HCT116 (cell line): ENCODE results near the gene CNPY2. TPM values are rescaled to one million over a fixed set of nuclear protein-coding genes. Genes with fewer than 3 reads are reported as not detected.

ENCODE experiments used
- ATAC-seq: fragments of 200-7000 bp; cut with Tn5 transposase; 2 replicates; pipeline ENCODE4 v1.9.1; 2020; ENCODE audit warnings: mild to moderate bottlenecking, moderate library complexity
- BruUV-seq: library from RNA; stranded (reverse); fragments of 400-500 nt; replicated peaks from 2 replicates; lab custom pipeline; 2021; lab: Mats Ljungman, UMichigan
- CTCF ChIA-PET: fragments of 300-600 bp; sonication (Branson Sonifier 250); formaldehyde crosslinking; loops from one replicate; lab custom pipeline; 2021; ENCODE audit warnings: antibody characterized with exemption; lab: Charles Lee
- POLR2A ChIA-PET: fragments of 300-600, 350-600 bp; sonication (Branson Sonifier 250); formaldehyde crosslinking; loops from one replicate; lab custom pipeline; 2021; ENCODE audit warnings: antibody characterized with exemption; lab: Charles Lee
- RAD21 ChIA-PET, 2 experiments: fragments of 300-600 bp; sonication (Branson Sonifier 250); formaldehyde crosslinking; loops; one replicate each; lab custom pipeline; 2023; ENCODE audit warnings: low total read pairs in 2 of 2; ENCODE audit not compliant: uncharacterized antibody in 2 of 2, unreplicated experiment in 2 of 2, low non-redundant PET in 1 of 2; lab: Charles Lee
- DNase-seq: peaks from one replicate; pipeline ENCODE4 v3.0.0-alpha.2; 2010; ENCODE audit warnings: low read depth, low spot score
- H2AFZ ChIP-seq: fragments of 200-600 bp; shearing (Covaris generic), sonication (generic); 2 replicates; pipeline ENCODE4 v1.6.1; 2017; ENCODE audit warnings: low read depth, mixed run types, mixed read lengths, antibody characterized with exemption, low read length; ENCODE audit not compliant: poor library complexity, severe bottlenecking
- H3K27ac ChIP-seq: 2 replicates; pipeline ENCODE4 v1.5.1; 2012; ENCODE audit warnings: low read depth, low read length
- H3K27me3 ChIP-seq: fragments of 200-600 bp; sonication (generic); 2 replicates; pipeline ENCODE4 v1.6.1; 2016; ENCODE audit warnings: mixed run types, low read length, mixed read lengths; ENCODE audit not compliant: insufficient read depth
- H3K36me3 ChIP-seq, 2 experiments: fragments of 200-500 bp in 1 of 2; fragments of 200-600 bp in 1 of 2; sonication (Bioruptor generic) in 1 of 2; sonication (generic) in 1 of 2; 2 replicates each; pipeline versions ENCODE4 v1.5.1 to v1.6.1; 2014 to 2016; ENCODE audit warnings: low read length in 2 of 2, inconsistent platforms in 1 of 2, mixed read lengths in 1 of 2, mixed run types in 1 of 2; ENCODE audit not compliant: insufficient read depth in 2 of 2, control insufficient read depth in 1 of 2
- H3K4me1 ChIP-seq, 2 experiments: fragments of 200-600 bp in 1 of 2; sonication (generic) in 1 of 2; 2 replicates each; pipeline versions ENCODE4 v1.5.1 to v1.6.1; 2012 to 2017; ENCODE audit warnings: low read length in 2 of 2, inconsistent platforms in 1 of 2, mild to moderate bottlenecking in 1 of 2, mixed read lengths in 1 of 2, mixed run types in 1 of 2, moderate library complexity in 1 of 2; ENCODE audit not compliant: insufficient read depth in 2 of 2, control insufficient read depth in 1 of 2
- H3K4me2 ChIP-seq: fragments of 200-600 bp; sonication (generic); 2 replicates; pipeline ENCODE4 v1.6.1; 2017; ENCODE audit warnings: mixed run types, low read length, mixed read lengths
- H3K4me3 ChIP-seq, 2 experiments: fragments of 200-600 bp in 1 of 2; sonication (generic) in 1 of 2; replicated peaks in 1 of 2; 2 replicates each; pipeline ENCODE4 v1.5.1; 2011 to 2016; ENCODE audit warnings: low read length in 2 of 2, control low read depth in 1 of 2, low read depth in 1 of 2, mild to moderate bottlenecking in 1 of 2, mixed read lengths in 1 of 2, mixed run types in 1 of 2
- H3K79me2 ChIP-seq: fragments of 200-600 bp; sonication (generic); 2 replicates; pipeline ENCODE4 v1.6.1; 2017; ENCODE audit warnings: mild to moderate bottlenecking, mixed run types, low read length, moderate library complexity, mixed read lengths; ENCODE audit not compliant: insufficient read depth
- H3K9ac ChIP-seq: fragments of 200-600 bp; sonication (generic); 2 replicates; pipeline ENCODE4 v1.6.1; 2016; ENCODE audit warnings: low read length, mixed read lengths
- H3K9me2 ChIP-seq: fragments of 200-600 bp; sonication (generic), shearing (Covaris generic); 2 replicates; pipeline ENCODE4 v1.6.1; 2017; ENCODE audit warnings: mixed run types, mild to moderate bottlenecking, moderate library complexity; ENCODE audit not compliant: insufficient read depth
- H3K9me3 ChIP-seq, 2 experiments: fragments of 200-500 bp in 1 of 2; fragments of 200-600 bp in 1 of 2; sonication (Bioruptor generic) in 1 of 2; sonication (generic) in 1 of 2; 2 replicates each; pipeline ENCODE4 v1.6.1; 2014 to 2017; ENCODE audit warnings: low read length in 2 of 2, mixed read lengths in 2 of 2, inconsistent platforms in 1 of 2, low read depth in 1 of 2, mild to moderate bottlenecking in 1 of 2, mixed run types in 1 of 2, moderate library complexity in 1 of 2; ENCODE audit not compliant: control insufficient read depth in 1 of 2, insufficient read depth in 1 of 2
- H4K20me1 ChIP-seq: fragments of 200-600 bp; sonication (generic), shearing (Covaris generic); 2 replicates; pipeline ENCODE4 v1.6.1; 2017; ENCODE audit warnings: mixed run types, mild to moderate bottlenecking, moderate library complexity; ENCODE audit not compliant: insufficient read depth
- ATF3 ChIP-seq: IDR thresholded peaks from 2 replicates; pipeline ENCODE4 v1.6.1; 2012
- CBX3 ChIP-seq: IDR thresholded peaks from 2 replicates; pipeline ENCODE4 v1.6.1; 2012; ENCODE audit warnings: low read depth
- CEBPB ChIP-seq: IDR thresholded peaks from 2 replicates; pipeline ENCODE4 v1.6.1; 2012; ENCODE audit warnings: low read depth
- EGR1 ChIP-seq: IDR thresholded peaks from 2 replicates; pipeline ENCODE4 v1.6.1; 2012; ENCODE audit warnings: low read depth
- ELF1 ChIP-seq: IDR thresholded peaks from 2 replicates; pipeline ENCODE4 v1.6.1; 2012; ENCODE audit warnings: low read depth, borderline replicate concordance
- EZH2 ChIP-seq: fragments of 200-600 bp; sonication (generic); IDR thresholded peaks from 2 replicates; pipeline ENCODE4 v1.6.1; 2017; ENCODE audit warnings: antibody characterized with exemption, mixed run types
- EZH2phosphoT487 ChIP-seq: fragments of 200-600 bp; IDR thresholded peaks from 2 replicates; pipeline ENCODE4 v1.6.1; 2018; ENCODE audit warnings: antibody characterized with exemption, borderline replicate concordance
- FOSL1 ChIP-seq: IDR thresholded peaks from 2 replicates; pipeline ENCODE4 v1.6.1; 2012; ENCODE audit warnings: low read depth
- JUND ChIP-seq: IDR thresholded peaks from 2 replicates; pipeline ENCODE4 v1.6.1; 2012
- MAX ChIP-seq: IDR thresholded peaks from 2 replicates; pipeline ENCODE4 v1.6.1; 2012
- POLR2AphosphoS5 ChIP-seq: IDR thresholded peaks from 2 replicates; pipeline ENCODE4 v1.6.1; 2011; ENCODE audit warnings: mild to moderate bottlenecking, low read depth, low read length, moderate library complexity
- RAD21 ChIP-seq: IDR thresholded peaks from 2 replicates; pipeline ENCODE4 v1.6.1; 2012; ENCODE audit warnings: low read depth, mild to moderate bottlenecking
- SIN3A ChIP-seq: IDR thresholded peaks from 2 replicates; pipeline ENCODE4 v1.6.1; 2012; ENCODE audit warnings: low read depth
- SP1 ChIP-seq: IDR thresholded peaks from 2 replicates; pipeline ENCODE4 v1.6.1; 2012; ENCODE audit warnings: low read depth
- SRF ChIP-seq: IDR thresholded peaks from 2 replicates; pipeline ENCODE4 v1.6.1; 2012; ENCODE audit warnings: low read depth
- TCF7L2 ChIP-seq: IDR thresholded peaks from 2 replicates; pipeline ENCODE4 v1.7.0; 2011; ENCODE audit warnings: borderline replicate concordance, inconsistent platforms; ENCODE audit not compliant: insufficient read depth, insufficient read length; ENCODE audit errors: extremely low read depth
- YY1 ChIP-seq: IDR thresholded peaks from 2 replicates; pipeline ENCODE4 v1.6.1; 2011; ENCODE audit warnings: low read length, low read depth, moderate library complexity, mild to moderate bottlenecking; ENCODE audit not compliant: insufficient replicate concordance; ENCODE audit errors: extremely low read depth
- ZBTB33 ChIP-seq: IDR thresholded peaks from 2 replicates; pipeline ENCODE4 v1.6.1; 2011; ENCODE audit warnings: mild to moderate bottlenecking, low read length, moderate library complexity; ENCODE audit not compliant: insufficient replicate concordance; ENCODE audit errors: extremely low read depth
- ZNF274 ChIP-seq: fragments of 200-500 bp; sonication (Bioruptor generic); IDR thresholded peaks from 2 replicates; pipeline ENCODE4 v1.6.1; 2014; ENCODE audit warnings: mild to moderate bottlenecking, low read depth, low read length, inconsistent platforms
- intact Hi-C: fragments of 100-400 bp; cut with micrococcal nuclease; formaldehyde crosslinking; loops from 2 replicates; pipeline ENCODE4 v1.10.0; 2022
- total RNA-seq: library from RNA; stranded (reverse); gene quantifications from one replicate; pipeline ENCODE4 v1.2.1, GENCODE V29; 2021; ENCODE audit not compliant: unreplicated experiment
- TF ChIP-seq, protein P1 (sequence below): IDR thresholded peaks from 2 replicates; pipeline ENCODE4 v1.6.1; 2012; ENCODE audit warnings: low read depth

Gene CNPY2
- total RNA-seq, 1 experiment from 2014 or later, result 109 TPM

- BruUV-seq, result no TSS peak
- DNase-seq, result no peak
- RAD21 ChIA-PET, result no interaction called here
- no peak for ATAC-seq
- H3K4me2 ChIP-seq, result no peak overlapping the region
- H3K9ac ChIP-seq, result no peak overlapping the region
- no peaks in the 10 kb centered on the region for H3K9me2 ChIP-seq
- no peaks in the 10 kb centered on the region for H4K20me1 ChIP-seq
- CTCF ChIA-PET, result no interaction called here
- H3K36me3 ChIP-seq, result peaks cover 20 to 37% of the 10 kb centered on the region in 2 experiments; a peak in 3 of 4 replicates
- no peak overlapping the region for H2AFZ ChIP-seq
- POLR2A ChIA-PET, result interaction anchor here (1.0 kb wide), 1 partner anchor 9 kb away, joined by 4 read pairs; the partner anchor contains the start of gene STAT2
- H3K4me1 ChIP-seq, result no peaks in the 10 kb centered on the region
- no peaks in the 10 kb centered on the region for H3K9me3 ChIP-seq
- H3K27me3 ChIP-seq, result no peaks in the 10 kb centered on the region
- intact Hi-C loops, result loop anchor here (1.0 kb wide), 1 partner anchor 14 kb away; no protein-coding TSS in a partner anchor
- H3K27ac ChIP-seq, result no peak overlapping the region
- no peaks in the 10 kb centered on the region for H3K79me2 ChIP-seq
- no peak overlapping the region for H3K4me3 ChIP-seq
- no peak for TF ChIP-seq FOSL1
- TF ChIP-seq, protein P1, sequence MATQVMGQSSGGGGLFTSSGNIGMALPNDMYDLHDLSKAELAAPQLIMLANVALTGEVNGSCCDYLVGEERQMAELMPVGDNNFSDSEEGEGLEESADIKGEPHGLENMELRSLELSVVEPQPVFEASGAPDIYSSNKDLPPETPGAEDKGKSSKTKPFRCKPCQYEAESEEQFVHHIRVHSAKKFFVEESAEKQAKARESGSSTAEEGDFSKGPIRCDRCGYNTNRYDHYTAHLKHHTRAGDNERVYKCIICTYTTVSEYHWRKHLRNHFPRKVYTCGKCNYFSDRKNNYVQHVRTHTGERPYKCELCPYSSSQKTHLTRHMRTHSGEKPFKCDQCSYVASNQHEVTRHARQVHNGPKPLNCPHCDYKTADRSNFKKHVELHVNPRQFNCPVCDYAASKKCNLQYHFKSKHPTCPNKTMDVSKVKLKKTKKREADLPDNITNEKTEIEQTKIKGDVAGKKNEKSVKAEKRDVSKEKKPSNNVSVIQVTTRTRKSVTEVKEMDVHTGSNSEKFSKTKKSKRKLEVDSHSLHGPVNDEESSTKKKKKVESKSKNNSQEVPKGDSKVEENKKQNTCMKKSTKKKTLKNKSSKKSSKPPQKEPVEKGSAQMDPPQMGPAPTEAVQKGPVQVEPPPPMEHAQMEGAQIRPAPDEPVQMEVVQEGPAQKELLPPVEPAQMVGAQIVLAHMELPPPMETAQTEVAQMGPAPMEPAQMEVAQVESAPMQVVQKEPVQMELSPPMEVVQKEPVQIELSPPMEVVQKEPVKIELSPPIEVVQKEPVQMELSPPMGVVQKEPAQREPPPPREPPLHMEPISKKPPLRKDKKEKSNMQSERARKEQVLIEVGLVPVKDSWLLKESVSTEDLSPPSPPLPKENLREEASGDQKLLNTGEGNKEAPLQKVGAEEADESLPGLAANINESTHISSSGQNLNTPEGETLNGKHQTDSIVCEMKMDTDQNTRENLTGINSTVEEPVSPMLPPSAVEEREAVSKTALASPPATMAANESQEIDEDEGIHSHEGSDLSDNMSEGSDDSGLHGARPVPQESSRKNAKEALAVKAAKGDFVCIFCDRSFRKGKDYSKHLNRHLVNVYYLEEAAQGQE, result no peak
- no peak for TF ChIP-seq EGR1
- no peak for TF ChIP-seq YY1
- no peak for TF ChIP-seq SIN3A
- no peak for TF ChIP-seq SP1
- no peak for TF ChIP-seq TCF7L2
- no peak for TF ChIP-seq EZH2
- no peak for TF ChIP-seq ELF1
- no peak for TF ChIP-seq SRF
- no peak for TF ChIP-seq EZH2phosphoT487
- TF ChIP-seq MAX, result no peak
- TF ChIP-seq CBX3, result no peak
- TF ChIP-seq POLR2AphosphoS5, result no peak
- no peak for TF ChIP-seq ZNF274
- TF ChIP-seq ATF3, result no peak
- TF ChIP-seq CEBPB, result no peak
- TF ChIP-seq JUND, result no peak
- TF ChIP-seq RAD21, result no peak
- TF ChIP-seq ZBTB33, result no peak
Observed at GRCh38 chr12:56351325-56351724, 35.5 kb upstream of the CNPY2 start.
